C4-2B (cell line): ENCODE data around the gene SAC3D1.

Source experiments
- CTCF ChIP-seq: fragments of 450-650 bp; conservative IDR thresholded peaks from 2 replicates; pipeline ENCODE4 v1.5.1; 2017; ENCODE audit warnings: mild to moderate bottlenecking
- ZFX ChIP-seq: fragments of 450-650 bp; IDR thresholded peaks from 2 replicates; pipeline ENCODE4 v1.6.1; 2017

- TF ChIP-seq CTCF, result no peak
- no peak for TF ChIP-seq ZFX
Observed at GRCh38 chr11:65059523-65059922, 18.5 kb downstream of the SAC3D1 start.
